ENCODE measurements around the gene RAD50. TPM values are rescaled to one million over a fixed set of nuclear protein-coding genes. Genes with fewer than 3 reads are reported as not detected.

The RAD50 gene
- total RNA-seq, 1 donor from 2014 or later = 31.4 TPM

DNA sequence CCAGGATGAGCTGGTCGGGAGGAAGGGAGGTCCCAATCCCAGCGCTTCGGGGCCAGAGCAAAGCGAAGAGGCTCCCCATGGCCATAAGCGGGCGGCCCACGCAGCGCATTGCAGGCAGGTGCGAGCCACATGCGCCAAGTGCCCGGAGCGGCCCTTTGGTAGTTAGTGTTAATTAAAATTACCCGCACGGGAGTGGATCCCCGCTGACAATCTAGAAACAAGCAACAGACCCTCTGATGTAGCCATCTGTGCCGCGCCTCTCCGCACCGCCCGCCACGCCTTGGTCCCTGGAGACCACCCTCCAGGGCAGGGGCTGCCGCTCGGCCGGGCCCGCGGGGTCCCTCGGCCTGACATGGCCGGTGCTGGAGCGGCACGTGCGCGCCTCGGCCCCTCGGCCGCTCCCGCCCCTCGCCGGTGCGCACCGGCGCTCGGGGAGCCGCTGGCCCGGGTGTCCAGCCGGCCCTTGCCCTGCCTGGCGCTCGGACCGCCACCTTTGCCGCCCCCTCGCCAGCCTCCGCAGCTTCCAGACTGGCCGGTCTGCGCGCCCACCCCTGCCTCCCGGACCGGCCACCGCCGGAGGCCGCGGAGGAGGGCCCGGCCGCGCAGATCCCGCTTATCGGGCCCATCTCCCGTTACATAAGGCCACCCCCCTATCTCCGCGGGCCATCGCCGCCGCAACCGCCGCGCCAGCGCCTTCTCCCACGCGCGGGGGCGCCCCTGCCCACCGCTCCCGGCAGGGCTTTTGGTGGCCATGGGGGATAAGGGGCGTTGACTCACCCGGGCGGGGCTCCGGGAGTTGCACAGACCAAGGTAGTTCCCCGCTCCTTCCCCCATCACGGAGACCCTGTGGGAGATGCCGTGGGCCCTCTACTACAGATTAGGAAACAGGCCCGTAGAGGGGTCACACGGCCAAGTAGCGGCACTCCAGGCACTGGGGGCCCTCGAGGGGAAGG, 99.3 kb downstream of the RAD50 start:
- DNase-seq (ENCODE audit: missing footprints) (no peak), ATAC-seq (no peak)
- intact Hi-C loops (cut with DNase I) = no loop called here

DNA sequence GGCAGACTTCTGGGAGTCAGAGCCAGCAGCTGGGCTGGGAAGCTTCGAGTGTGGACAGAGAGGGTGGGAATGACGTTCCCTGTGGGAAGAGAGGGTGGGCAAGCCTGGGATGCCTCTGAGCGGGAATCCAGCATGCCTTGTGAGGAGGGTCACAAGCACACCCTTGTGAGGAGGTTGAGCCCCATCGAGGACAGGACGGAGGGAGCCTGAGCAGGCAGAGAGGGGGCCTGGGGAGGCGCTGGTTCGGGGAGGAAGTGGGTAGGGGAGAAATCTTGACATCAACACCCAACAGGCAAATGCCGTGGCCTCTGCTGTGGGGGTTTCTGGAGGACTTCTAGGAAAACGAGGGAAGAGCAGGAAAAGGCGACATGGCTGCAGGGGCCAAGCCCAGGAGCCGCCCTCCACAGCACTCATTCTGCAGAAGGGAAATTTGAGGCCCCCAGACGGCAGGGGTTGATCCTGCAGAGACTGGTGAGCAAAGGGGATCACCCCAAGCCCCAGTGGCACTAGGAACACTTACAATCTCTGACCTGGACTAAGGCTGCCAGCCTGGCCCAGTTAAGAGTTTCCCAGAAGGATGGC, 100.1 kb downstream of the RAD50 start:
- intact Hi-C loops (cut with DNase I) = no loop called here

GRCh38 chr5:132657676-132658380, 101.1 kb downstream of the RAD50 start, which contains the start of gene IL13:
Gene IL13, plus strand, starts transcription at chr5:132658173. Its CDS starts 14 bp downstream, at chr5:132658187.
- intact Hi-C loops (cut with DNase I) = no loop called here
- ATAC-seq (no peak), DNase-seq (ENCODE audit: missing footprints) (no peak)

More for the DNA sequence above, 100.1 kb downstream of the RAD50 start:
- no peak for DNase-seq (ENCODE audit: missing footprints)
- ATAC-seq = no peak

GRCh38 chr5:132658381-132659302, 101.9 kb downstream of the RAD50 start:
- ATAC-seq (no peak), DNase-seq (ENCODE audit: missing footprints) (no peak)
- intact Hi-C loops (cut with DNase I) = no loop called here

DNA sequence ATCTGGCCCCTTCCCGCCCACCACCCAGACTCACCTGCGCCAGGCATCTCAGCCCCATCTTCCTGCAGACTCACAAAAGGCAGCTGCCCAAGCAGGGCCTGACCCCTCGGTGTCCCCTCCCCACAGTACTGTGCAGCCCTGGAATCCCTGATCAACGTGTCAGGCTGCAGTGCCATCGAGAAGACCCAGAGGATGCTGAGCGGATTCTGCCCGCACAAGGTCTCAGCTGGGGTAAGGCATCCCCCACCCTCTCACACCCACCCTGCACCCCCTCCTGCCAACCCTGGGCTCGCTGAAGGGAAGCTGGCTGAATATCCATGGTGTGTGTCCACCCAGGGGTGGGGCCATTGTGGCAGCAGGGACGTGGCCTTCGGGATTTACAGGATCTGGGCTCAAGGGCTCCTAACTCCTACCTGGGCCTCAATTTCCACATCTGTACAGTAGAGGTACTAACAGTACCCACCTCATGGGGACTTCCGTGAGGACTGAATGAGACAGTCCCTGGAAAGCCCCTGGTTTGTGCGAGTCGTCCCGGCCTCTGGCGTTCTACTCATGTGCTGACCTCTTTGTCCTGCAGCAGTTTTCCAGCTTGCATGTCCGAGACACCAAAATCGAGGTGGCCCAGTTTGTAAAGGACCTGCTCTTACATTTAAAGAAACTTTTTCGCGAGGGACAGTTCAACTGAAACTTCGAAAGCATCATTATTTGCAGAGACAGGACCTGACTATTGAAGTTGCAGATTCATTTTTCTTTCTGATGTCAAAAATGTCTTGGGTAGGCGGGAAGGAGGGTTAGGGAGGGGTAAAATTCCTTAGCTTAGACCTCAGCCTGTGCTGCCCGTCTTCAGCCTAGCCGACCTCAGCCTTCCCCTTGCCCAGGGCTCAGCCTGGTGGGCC, 103.1 kb downstream of the RAD50 start:
- intact Hi-C loops (cut with DNase I) = no loop called here
- no peak for DNase-seq (ENCODE audit: missing footprints)
- ATAC-seq = no peak

DNA sequence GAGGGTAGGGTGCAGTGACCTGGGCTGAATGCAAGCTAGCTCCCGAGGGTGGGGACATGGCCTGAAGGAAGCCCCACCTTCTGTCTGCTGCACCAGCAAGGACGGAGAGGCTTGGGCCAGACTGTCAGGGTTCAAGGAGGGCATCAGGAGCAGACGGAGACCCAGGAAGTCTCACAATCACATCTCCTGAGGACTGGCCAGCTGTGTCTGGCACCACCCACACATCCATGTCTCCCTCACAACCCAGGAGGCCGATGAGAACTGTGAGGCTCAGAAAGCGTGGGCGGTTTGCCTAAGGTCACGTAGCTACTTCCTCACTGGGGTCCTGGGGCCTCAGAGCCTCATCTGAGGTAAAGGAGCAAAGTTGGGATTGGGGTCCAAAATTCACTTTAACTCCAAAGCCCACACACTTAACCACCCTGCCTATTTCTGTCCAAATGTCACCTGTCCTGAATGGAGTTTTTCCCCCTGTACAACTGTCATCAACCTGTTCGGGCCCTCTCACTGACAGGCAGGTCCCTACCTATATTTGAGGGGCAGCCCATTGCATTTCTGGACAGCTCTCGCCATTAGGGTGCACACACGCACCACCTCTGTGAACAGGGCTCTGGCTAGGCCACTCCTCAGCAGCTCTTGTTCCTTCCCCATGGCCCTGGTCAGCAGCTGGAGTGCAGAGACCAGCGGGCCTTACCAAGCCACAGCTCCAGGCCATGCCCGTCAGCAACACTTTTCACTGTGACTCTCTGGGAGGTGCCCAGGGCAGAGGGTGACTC, 104.6 kb downstream of the RAD50 start:
- ATAC-seq (no peak), DNase-seq (ENCODE audit: missing footprints) (no peak)
- intact Hi-C loops (cut with DNase I) = no loop called here

- intact Hi-C loops (cut with DNase I) = no loop called here
- no peak for DNase-seq (ENCODE audit: missing footprints)
- no peak for ATAC-seq
These were observed 105.2 kb downstream of the RAD50 start for GRCh38 chr5:132662004-132662401.

- ATAC-seq = no peak
- DNase-seq (ENCODE audit: missing footprints) = no peak
These were observed 106.4 kb downstream of the RAD50 start for GRCh38 chr5:132662925-132663770.

GRCh38 chr5:132663771-132664695, 107.3 kb downstream of the RAD50 start:
- ATAC-seq (no peak), DNase-seq (ENCODE audit: missing footprints) (no peak)
- intact Hi-C loops (cut with DNase I) = no loop called here

More at GRCh38 chr5:132662925-132663770, 106.4 kb downstream of the RAD50 start:
- intact Hi-C loops (cut with DNase I) = no loop called here

- ATAC-seq (no peak), DNase-seq (ENCODE audit: missing footprints) (no peak)
These were observed 108.0 kb downstream of the RAD50 start for GRCh38 chr5:132664696-132665209.

GRCh38 chr5:132665574-132666080, 108.8 kb downstream of the RAD50 start:
- DNase-seq (ENCODE audit: missing footprints) (no peak), ATAC-seq (no peak)
- intact Hi-C loops (cut with DNase I) = no loop called here

More at GRCh38 chr5:132664696-132665209, 108.0 kb downstream of the RAD50 start:
- intact Hi-C loops (cut with DNase I) = no loop called here

- no peak for ATAC-seq
- no peak for DNase-seq (ENCODE audit: missing footprints)
- intact Hi-C loops (cut with DNase I) = no loop called here
These were observed 109.7 kb downstream of the RAD50 start for GRCh38 chr5:132666310-132667123.

DNA sequence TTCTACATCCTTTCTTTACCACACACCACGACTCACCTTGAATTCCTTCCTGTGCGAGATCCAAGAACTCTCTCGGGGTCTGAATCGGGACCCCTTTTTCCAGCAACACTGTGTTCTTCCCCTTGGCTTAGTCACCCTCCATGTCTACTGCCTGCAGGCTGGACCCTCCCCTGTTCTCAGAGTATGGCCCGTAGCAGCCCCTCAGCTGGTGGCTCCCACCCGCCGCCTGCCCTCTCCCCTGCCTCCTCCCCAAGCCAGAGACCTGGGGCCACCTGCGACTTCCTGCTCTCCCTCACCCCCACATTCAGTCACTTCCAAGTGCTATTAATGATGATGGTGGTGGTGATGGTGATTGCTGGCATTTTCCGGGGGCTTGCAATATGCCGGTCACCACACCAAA, 110.5 kb downstream of the RAD50 start:
- intact Hi-C loops (cut with DNase I) = no loop called here
- DNase-seq (ENCODE audit: missing footprints) = no peak
- ATAC-seq = no peak
